SK-N-SH treated with all-trans-retinoic acid at 6 μM for 48 hours (cell line): ENCODE results near the gene GHRH.

Experiments
- ATAC-seq: fragments of 200-7000 bp; cut with Tn5 transposase; 3 replicates; pipeline ENCODE4 v1.9.1; 2020; ENCODE audit warnings: mild to moderate bottlenecking, moderate library complexity
- ARNTL ChIP-seq: fragments of 450-650 bp; formaldehyde crosslinking; IDR thresholded peaks from 2 replicates; pipeline ENCODE4 v1.5.0; 2020; ENCODE audit warnings: low read depth, mild to moderate bottlenecking, moderate library complexity, borderline replicate concordance
- CREB5 ChIP-seq: fragments of 250-450 bp; sonication (Bioruptor Pico); IDR thresholded peaks from 2 replicates; pipeline ENCODE4 v1.5.1; 2020; ENCODE audit warnings: low read depth, mild to moderate bottlenecking, moderate library complexity
- CSRNP3 ChIP-seq: fragments of 250-450 bp; sonication (Bioruptor Pico); IDR thresholded peaks from 2 replicates; pipeline ENCODE4 v1.5.1; 2021; ENCODE audit warnings: mild to moderate bottlenecking, moderate library complexity
- GLIS3 ChIP-seq: fragments of 250-450 bp; sonication (Bioruptor Pico); IDR thresholded peaks from 2 replicates; pipeline ENCODE4 v1.5.0; 2020; ENCODE audit warnings: mild to moderate bottlenecking, moderate library complexity
- OSR1 ChIP-seq: fragments of 250-450 bp; sonication (Bioruptor Pico); IDR thresholded peaks from 2 replicates; pipeline ENCODE4 v1.8.0; 2022; ENCODE audit warnings: moderate library complexity, mild to moderate bottlenecking, inconsistent platforms
- PATZ1 ChIP-seq: fragments of 250-450 bp; sonication (Bioruptor Pico); IDR thresholded peaks from 2 replicates; pipeline ENCODE4 v1.8.0; 2020; ENCODE audit warnings: mild to moderate bottlenecking, moderate library complexity, borderline replicate concordance
- POU6F1 ChIP-seq: fragments of 250-450 bp; sonication (Bioruptor Pico); IDR thresholded peaks from 2 replicates; pipeline ENCODE4 v1.8.0; 2021; ENCODE audit warnings: low read depth, mild to moderate bottlenecking, moderate library complexity, borderline replicate concordance
- RARB ChIP-seq: fragments of 250-450 bp; sonication (Bioruptor Pico); IDR thresholded peaks from 2 replicates; pipeline ENCODE4 v1.8.0; 2021; ENCODE audit warnings: mild to moderate bottlenecking, moderate library complexity
- TCF4 ChIP-seq: fragments of 250-450 bp; sonication (Bioruptor Pico); IDR thresholded peaks from 2 replicates; pipeline ENCODE4 v1.8.0; 2021; ENCODE audit warnings: mild to moderate bottlenecking, moderate library complexity, borderline replicate concordance
- TOX ChIP-seq: fragments of 250-450 bp; sonication (Bioruptor Pico); IDR thresholded peaks from 2 replicates; pipeline ENCODE4 v1.8.0; 2021; ENCODE audit warnings: mild to moderate bottlenecking, moderate library complexity, borderline replicate concordance
- TSHZ2 ChIP-seq: fragments of 250-450 bp; sonication (Bioruptor Pico); IDR thresholded peaks from 2 replicates; pipeline ENCODE4 v1.5.0; 2020; ENCODE audit warnings: mild to moderate bottlenecking, moderate library complexity
- ZC3H10 ChIP-seq: fragments of 250-450 bp; sonication (Bioruptor Pico); IDR thresholded peaks from 2 replicates; pipeline ENCODE4 v1.5.1; 2021; ENCODE audit warnings: mild to moderate bottlenecking, moderate library complexity
- ZFP3 ChIP-seq: fragments of 250-450 bp; sonication (Bioruptor Pico); IDR thresholded peaks from 2 replicates; pipeline ENCODE4 v1.5.0; 2020; ENCODE audit warnings: mild to moderate bottlenecking, moderate library complexity
- ZFP30 ChIP-seq: fragments of 450-650 bp; formaldehyde crosslinking; IDR thresholded peaks from 2 replicates; pipeline ENCODE4 v1.5.0; 2022; ENCODE audit warnings: mild to moderate bottlenecking, moderate library complexity
- ZNF565 ChIP-seq: fragments of 450-650 bp; formaldehyde crosslinking; conservative IDR thresholded peaks from 2 replicates; pipeline ENCODE4 v1.5.0; 2020; ENCODE audit warnings: low read depth, mild to moderate bottlenecking, moderate library complexity
- ZNF8 ChIP-seq: fragments of 450-650 bp; formaldehyde crosslinking; IDR thresholded peaks from 2 replicates; pipeline ENCODE4 v1.5.0; 2020; ENCODE audit warnings: mild to moderate bottlenecking, moderate library complexity

The GHRH gene

GRCh38 chr20:37249304-37249703 lies 12.3 kb downstream of the GHRH start:
- TF ChIP-seq ZFP30 (no peak), ZNF565 (CRISPR knock-in tag) (no peak), ZC3H10 (CRISPR knock-in tag) (no peak), ZFP3 (no peak)

GRCh38 chr20:37247547-37247946 lies 14.1 kb downstream of the GHRH start:
- no peak for ATAC-seq
- TF ChIP-seq GLIS3 (CRISPR knock-in tag) (no peak), TCF4 (CRISPR knock-in tag) (no peak), ZNF8 (CRISPR knock-in tag) (no peak), ZFP3 (no peak), CREB5 (CRISPR knock-in tag) (no peak), TSHZ2 (CRISPR knock-in tag) (no peak), TOX (no peak), PATZ1 (CRISPR knock-in tag) (no peak)

More at GRCh38 chr20:37249304-37249703, 12.3 kb downstream of the GHRH start:
- ATAC-seq = no peak

GRCh38 chr20:37246736-37247135 lies 14.9 kb downstream of the GHRH start:
- TF ChIP-seq POU6F1 (CRISPR knock-in tag) = no peak
- TF ChIP-seq OSR1 (CRISPR knock-in tag) = no peak
- no peak for TF ChIP-seq TOX
- no peak for TF ChIP-seq CREB5 (CRISPR knock-in tag)
- no peak for TF ChIP-seq ZFP30
- TF ChIP-seq RARB = no peak
- TF ChIP-seq ARNTL (CRISPR knock-in tag) = no peak
- TF ChIP-seq CSRNP3 (CRISPR knock-in tag) = no peak
- no peak for TF ChIP-seq TCF4 (CRISPR knock-in tag)
- no peak for ATAC-seq
